Natural killer cell treated with Interleukin-12 subunit alpha and Interleukin-12 subunit beta and Interleukin-15 and Interleukin-18, amount 100 ng/mL, for 72 hours (primary cell): ENCODE data around the gene THEM4. TPM values are rescaled to one million over a fixed set of nuclear protein-coding genes. Genes with fewer than 3 reads are reported as not detected.

Experiments used
- ATAC-seq, 2 donors: fragments of 150-1000 bp; cut with Tn5 transposase in 1 of 2; sonication (Bioruptor Pico), chemical (Tn5 transposase) in 1 of 2; 2 replicates each; pipeline ENCODE4 v1.10.0; 2021
- DNase-seq: peaks from one replicate; pipeline ENCODE4 v3.0.0; 2022; ENCODE audit warnings: low spot score
- H3K27ac Mint-ChIP-seq, 2 donors: 1 replicate in 1 of 2; 2 replicates in 1 of 2; pipeline ENCODE4 v1.8.0; 2022; ENCODE audit warnings: mixed read lengths in 2 of 2, mild to moderate bottlenecking in 1 of 2, moderate library complexity in 1 of 2
- H3K27me3 Mint-ChIP-seq, 2 donors: 1 replicate in 1 of 2; 2 replicates in 1 of 2; pipeline ENCODE4 v1.8.0; 2022; ENCODE audit warnings: mixed read lengths in 2 of 2
- H3K36me3 Mint-ChIP-seq: one replicate; pipeline ENCODE4 v1.8.0; 2022; ENCODE audit warnings: mixed read lengths
- H3K4me1 Mint-ChIP-seq, 2 donors: 1 replicate in 1 of 2; 2 replicates in 1 of 2; pipeline ENCODE4 v1.8.0; 2022; ENCODE audit warnings: low read depth in 2 of 2, mixed read lengths in 2 of 2, mild to moderate bottlenecking in 1 of 2
- H3K4me3 Mint-ChIP-seq: one replicate; pipeline ENCODE4 v1.8.0; 2022; ENCODE audit warnings: mixed read lengths
- H3K9me3 Mint-ChIP-seq: 2 replicates; pipeline ENCODE4 v1.8.0; 2022; ENCODE audit warnings: mixed read lengths
- total RNA-seq, 2 donors: library from RNA; stranded (reverse); gene quantifications; one replicate each; pipeline ENCODE4 v1.2.3, GENCODE V29; 2022

The THEM4 gene
- total RNA-seq, 2 donors from 2014 or later: 17.0 to 19.6 TPM

- H3K9me3 Mint-ChIP-seq: no peaks in the 10 kb centered on the region
- DNase-seq (no peak), ATAC-seq (no peak)
- H3K27me3 Mint-ChIP-seq: peaks cover 6% of the 10 kb centered on the region in 2 donors
- H3K4me3 Mint-ChIP-seq: no peak overlapping the region
- H3K27ac Mint-ChIP-seq: no peak overlapping the region
- H3K4me1 Mint-ChIP-seq: peaks cover under 1 to 4% of the 10 kb centered on the region in 2 donors
- no peaks in the 10 kb centered on the region for H3K36me3 Mint-ChIP-seq
Measured at GRCh38 chr1:151854658-151855057, 54.7 kb downstream of the THEM4 start.

GRCh38 chr1:151853411-151853943, 55.8 kb downstream of the THEM4 start, which contains the start of gene THEM5:
TSS of gene THEM5 (minus strand) at chr1:151853712. CDS start at chr1:151853565, 147 bp downstream.
- Mint-ChIP-seq H3K4me3 (no peak within 1 kb of the TSS), H3K27me3 (peaks cover 7 to 11% of the 10 kb centered on the region in 2 donors), H3K9me3 (no peaks in the 10 kb centered on the region), H3K4me1 (peaks cover 4 to 9% of the 10 kb centered on the region in 2 donors), H3K36me3 (no peaks in the 10 kb centered on the region), H3K27ac (no peak within 1 kb of the TSS)
- ATAC-seq (no peak), DNase-seq (no peak)

GRCh38 chr1:151852733-151853132, 56.6 kb downstream of the THEM4 start:
- H3K27me3 Mint-ChIP-seq: peaks cover 7 to 11% of the 10 kb centered on the region in 2 donors
- no peak for DNase-seq
- H3K36me3 Mint-ChIP-seq: no peaks in the 10 kb centered on the region
- no peak overlapping the region for H3K4me3 Mint-ChIP-seq
- H3K27ac Mint-ChIP-seq: no peak overlapping the region
- H3K4me1 Mint-ChIP-seq: peaks cover 4 to 16% of the 10 kb centered on the region in 2 donors
- no peaks in the 10 kb centered on the region for H3K9me3 Mint-ChIP-seq
- no peak for ATAC-seq

GRCh38 chr1:151851886-151852285, 57.4 kb downstream of the THEM4 start:
- Mint-ChIP-seq H3K4me3 (no peak overlapping the region), H3K27me3 (peaks cover 7 to 11% of the 10 kb centered on the region in 2 donors), H3K9me3 (no peaks in the 10 kb centered on the region), H3K36me3 (no peaks in the 10 kb centered on the region), H3K27ac (no peak overlapping the region), H3K4me1 (peaks cover 4 to 16% of the 10 kb centered on the region in 2 donors)
- no peak for DNase-seq
- ATAC-seq: no peak

- Mint-ChIP-seq H3K27ac (peak overlapping the region in 1 of 2 donors; percentile 70), H3K9me3 (no peaks in the 10 kb centered on the region), H3K36me3 (no peaks in the 10 kb centered on the region), H3K4me1 (peaks cover 9 to 26% of the 10 kb centered on the region in 2 donors), H3K27me3 (peaks cover 7 to 16% of the 10 kb centered on the region in 2 donors), H3K4me3 (peak overlapping the region; percentile 55)
- DNase-seq (no peak), ATAC-seq (no peak)
Measured at GRCh38 chr1:151849871-151850270, 59.4 kb downstream of the THEM4 start.

GRCh38 chr1:151849126-151849525, 60.2 kb downstream of the THEM4 start:
- Mint-ChIP-seq H3K27me3 (peaks cover 7 to 18% of the 10 kb centered on the region in 2 donors), H3K36me3 (no peaks in the 10 kb centered on the region), H3K4me3 (peak overlapping the region; percentile 55), H3K27ac (peak overlapping the region; percentile 56 to 70), H3K4me1 (peaks cover 9 to 26% of the 10 kb centered on the region in 2 donors), H3K9me3 (no peaks in the 10 kb centered on the region)
- ATAC-seq (no peak), DNase-seq (no peak)

- peak overlapping the region; percentile 56 to 70 for H3K27ac Mint-ChIP-seq
- H3K4me1 Mint-ChIP-seq: peaks cover 9 to 26% of the 10 kb centered on the region in 2 donors
- ATAC-seq: no peak
- H3K36me3 Mint-ChIP-seq: no peaks in the 10 kb centered on the region
- no peak overlapping the region for H3K4me3 Mint-ChIP-seq
- peaks cover 7 to 18% of the 10 kb centered on the region in 2 donors for H3K27me3 Mint-ChIP-seq
- no peaks in the 10 kb centered on the region for H3K9me3 Mint-ChIP-seq
- no peak for DNase-seq
Measured at GRCh38 chr1:151847867-151848596, 61.3 kb downstream of the THEM4 start.

GRCh38 chr1:151846686-151847237, 62.5 kb downstream of the THEM4 start:
- Mint-ChIP-seq H3K4me3 (peak overlapping the region; percentile 51), H3K4me1 (peaks cover 9 to 26% of the 10 kb centered on the region in 2 donors), H3K36me3 (no peaks in the 10 kb centered on the region), H3K9me3 (no peaks in the 10 kb centered on the region), H3K27me3 (peaks cover 7 to 18% of the 10 kb centered on the region in 2 donors), H3K27ac (peak overlapping the region in 1 of 2 donors; percentile 51)
- no peak for ATAC-seq
- no peak for DNase-seq

- no peaks in the 10 kb centered on the region for H3K9me3 Mint-ChIP-seq
- DNase-seq: no peak
- no peaks in the 10 kb centered on the region for H3K36me3 Mint-ChIP-seq
- H3K4me1 Mint-ChIP-seq: peaks cover 9 to 26% of the 10 kb centered on the region in 2 donors
- peak overlapping the region; percentile 51 for H3K4me3 Mint-ChIP-seq
- peak overlapping the region in 1 of 2 donors; percentile 51 for H3K27ac Mint-ChIP-seq
- H3K27me3 Mint-ChIP-seq: peaks cover 7 to 14% of the 10 kb centered on the region in 2 donors
- peak in 1 of 2 donors; percentile 79 for ATAC-seq
Measured at GRCh38 chr1:151846062-151846568, 63.2 kb downstream of the THEM4 start.

GRCh38 chr1:151843398-151843797, 65.9 kb downstream of the THEM4 start:
- no peaks in the 10 kb centered on the region for H3K36me3 Mint-ChIP-seq
- H3K27me3 Mint-ChIP-seq: peaks cover 0 to 7% of the 10 kb centered on the region in 2 donors
- H3K4me1 Mint-ChIP-seq: peaks cover 17 to 26% of the 10 kb centered on the region in 2 donors
- H3K4me3 Mint-ChIP-seq: no peak overlapping the region
- no peak overlapping the region for H3K27ac Mint-ChIP-seq
- DNase-seq (no peak), ATAC-seq (no peak)
- H3K9me3 Mint-ChIP-seq: no peaks in the 10 kb centered on the region

- H3K36me3 Mint-ChIP-seq: no peaks in the 10 kb centered on the region
- peak overlapping the region; percentile 84 for H3K4me3 Mint-ChIP-seq
- H3K27ac Mint-ChIP-seq: peak overlapping the region; percentile 17 to 72
- H3K27me3 Mint-ChIP-seq: peaks cover 0 to 6% of the 10 kb centered on the region in 2 donors
- no peaks in the 10 kb centered on the region for H3K9me3 Mint-ChIP-seq
- ATAC-seq (no peak), DNase-seq (no peak)
- H3K4me1 Mint-ChIP-seq: peaks cover 26 to 30% of the 10 kb centered on the region in 2 donors
Measured at GRCh38 chr1:151841141-151841540, 68.2 kb downstream of the THEM4 start.

- peaks cover 0 to 6% of the 10 kb centered on the region in 2 donors for H3K27me3 Mint-ChIP-seq
- no peak for ATAC-seq
- H3K36me3 Mint-ChIP-seq: no peaks in the 10 kb centered on the region
- H3K4me3 Mint-ChIP-seq: peak overlapping the region; percentile 84
- peaks cover 27 to 28% of the 10 kb centered on the region in 2 donors for H3K4me1 Mint-ChIP-seq
- no peaks in the 10 kb centered on the region for H3K9me3 Mint-ChIP-seq
- no peak for DNase-seq
- H3K27ac Mint-ChIP-seq: peak overlapping the region; percentile 17 to 72
Measured at GRCh38 chr1:151840421-151840820, 68.9 kb downstream of the THEM4 start.

- H3K27me3 Mint-ChIP-seq: peaks cover 0 to 4% of the 10 kb centered on the region in 2 donors
- peak within 1 kb of the TSS; percentile 17 to 72 for H3K27ac Mint-ChIP-seq
- H3K36me3 Mint-ChIP-seq: no peaks in the 10 kb centered on the region
- peak within 1 kb of the TSS; percentile 84 for H3K4me3 Mint-ChIP-seq
- H3K4me1 Mint-ChIP-seq: peaks cover 27 to 28% of the 10 kb centered on the region in 2 donors
- H3K9me3 Mint-ChIP-seq: no peaks in the 10 kb centered on the region
- ATAC-seq (peak; percentile 74 to 85), DNase-seq (peak; percentile 71)
Measured at GRCh38 chr1:151839457-151840403, 69.6 kb downstream of the THEM4 start, which contains the start of gene C2CD4D. TSS of gene C2CD4D (minus strand) at chr1:151839820. CDS start at chr1:151838989, 831 bp downstream.
